GM18858 (cell line): ENCODE results near the gene NBPF1.
"Not testable (repeated sequence)": the region's sequence is repeated elsewhere in the genome, so short reads cannot be mapped to it uniquely, and the experiment has no call there.

Experiments used
- ATAC-seq: cut with Tn5 transposase; IDR thresholded peaks from one replicate; pipeline ENCODE4 v1.9.1; 2021; ENCODE audit not compliant: unreplicated experiment

Gene NBPF1

DNA sequence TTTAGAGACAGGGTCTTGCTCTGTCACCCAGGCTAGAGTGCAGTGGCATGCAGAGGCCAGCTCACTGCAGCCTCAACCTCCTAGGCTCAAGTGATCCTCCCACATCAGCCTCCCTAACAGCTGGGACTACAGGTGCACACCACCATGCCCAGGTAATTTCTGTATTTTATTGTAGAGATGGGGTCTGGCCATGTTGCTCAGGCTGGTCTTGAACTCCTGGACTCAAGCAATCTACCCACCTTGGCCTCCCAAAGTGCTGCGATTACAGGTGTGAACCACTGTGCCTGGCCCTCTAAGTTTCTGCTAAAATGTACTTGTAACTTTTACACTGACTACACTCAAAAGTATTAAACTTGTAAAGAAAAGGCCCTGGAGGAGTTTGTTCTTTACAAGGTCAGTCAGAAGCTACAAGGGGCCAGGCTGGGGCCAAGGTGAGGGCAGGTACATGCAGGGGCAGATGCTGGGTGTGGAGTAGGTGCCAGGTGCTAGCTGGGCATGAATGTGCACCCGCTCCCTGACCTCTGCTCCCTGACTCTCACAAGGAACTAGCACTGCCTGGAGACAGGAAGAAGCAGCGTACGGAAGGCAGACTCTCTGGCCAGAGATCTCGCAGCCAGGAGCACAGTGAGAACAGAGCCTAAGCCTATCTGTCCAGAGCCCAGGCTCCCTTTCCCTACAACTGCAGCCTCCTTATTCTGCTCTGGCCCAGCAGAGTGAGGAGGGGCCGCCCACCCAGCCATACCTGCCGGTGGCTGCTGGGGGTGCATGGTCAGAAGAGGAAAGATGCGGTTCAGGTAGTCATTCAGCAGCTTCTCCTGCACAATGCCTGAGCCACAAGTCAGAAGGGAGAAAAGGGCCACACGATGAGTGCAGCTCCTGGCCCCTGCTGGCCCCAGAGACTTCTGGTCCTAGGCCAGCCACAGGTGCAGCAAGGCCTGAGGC lies 28.9 kb upstream of the NBPF1 start:
- ATAC-seq, result not testable (repeated sequence)

GRCh38 chr1:16641159-16641975 lies 28.0 kb upstream of the NBPF1 start:
- ATAC-seq, result not testable (repeated sequence)

- ATAC-seq, result not testable (repeated sequence)
Measured at GRCh38 chr1:16639091-16640031, 26.0 kb upstream of the NBPF1 start.

GRCh38 chr1:16637941-16638778 lies 24.8 kb upstream of the NBPF1 start:
- not testable (repeated sequence) for ATAC-seq

DNA sequence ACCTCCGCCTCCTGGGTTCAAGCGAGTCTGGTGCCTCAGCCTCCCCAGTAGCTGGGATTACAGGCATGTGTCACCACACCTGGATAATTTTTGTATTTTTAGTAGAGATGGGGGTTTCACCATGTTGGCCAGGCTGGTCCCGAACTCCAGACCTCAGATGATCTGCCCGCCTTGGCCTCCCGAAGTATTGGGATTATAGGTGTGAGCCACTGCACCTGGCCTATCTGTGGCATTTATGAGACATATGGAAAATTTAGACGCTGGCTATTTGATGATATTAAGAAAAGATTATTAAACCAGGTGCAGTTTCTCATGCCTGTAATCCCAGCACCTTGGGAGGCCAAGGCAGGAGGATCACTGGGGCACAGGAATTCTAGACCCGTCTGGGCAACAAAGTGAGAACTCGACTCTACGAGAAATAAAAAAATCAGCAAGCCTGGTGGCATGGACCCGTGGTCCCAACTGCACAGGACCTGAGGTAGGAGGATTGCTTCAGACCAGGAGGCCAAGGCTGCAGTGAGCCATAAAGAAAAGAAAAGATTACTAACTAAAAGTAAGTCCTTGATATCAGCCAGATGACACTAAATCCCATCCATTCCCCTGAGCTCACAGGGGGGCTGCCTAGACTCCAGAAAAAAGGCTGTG lies 23.3 kb upstream of the NBPF1 start:
- ATAC-seq, result not testable (repeated sequence)

- not testable (repeated sequence) for ATAC-seq
Measured at GRCh38 chr1:16635959-16636358, 22.6 kb upstream of the NBPF1 start.

DNA sequence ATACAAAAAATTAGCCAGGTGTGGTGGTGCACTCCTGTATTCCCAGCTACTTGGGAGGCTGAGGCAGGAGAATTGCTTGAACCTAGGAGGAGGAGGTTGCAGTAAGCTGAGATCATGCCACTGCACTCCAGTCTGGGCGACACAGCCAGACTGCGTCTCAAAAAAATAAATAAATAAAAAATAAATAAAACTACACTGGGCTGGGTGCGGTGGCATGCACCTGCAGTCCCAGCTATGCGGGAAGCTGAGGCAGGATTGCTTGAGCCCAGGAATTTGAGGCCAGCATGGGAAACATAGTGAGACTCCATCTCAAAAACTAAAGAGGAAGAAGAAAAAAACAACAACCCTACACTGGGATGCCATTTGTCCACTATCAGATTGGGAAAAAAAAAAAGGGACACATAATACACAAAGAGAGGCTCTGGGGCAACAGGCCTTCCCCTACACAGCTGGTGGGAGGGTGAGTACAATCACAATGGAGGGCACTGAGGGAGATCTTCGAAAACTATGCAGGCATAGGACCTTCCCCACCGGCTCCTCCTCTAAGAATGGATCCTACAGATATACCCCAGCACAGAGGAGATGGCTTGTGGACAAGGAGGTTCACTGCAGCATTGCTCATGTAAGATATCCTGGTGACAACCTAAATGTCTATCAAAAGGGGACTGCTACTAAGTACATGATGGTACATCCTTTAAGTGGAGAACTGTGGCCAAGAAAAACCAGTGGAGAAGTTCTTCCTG lies 20.3 kb upstream of the NBPF1 start:
- ATAC-seq, result not testable (repeated sequence)

GRCh38 chr1:16632044-16632850 lies 18.9 kb upstream of the NBPF1 start:
- ATAC-seq, result not testable (repeated sequence)

DNA sequence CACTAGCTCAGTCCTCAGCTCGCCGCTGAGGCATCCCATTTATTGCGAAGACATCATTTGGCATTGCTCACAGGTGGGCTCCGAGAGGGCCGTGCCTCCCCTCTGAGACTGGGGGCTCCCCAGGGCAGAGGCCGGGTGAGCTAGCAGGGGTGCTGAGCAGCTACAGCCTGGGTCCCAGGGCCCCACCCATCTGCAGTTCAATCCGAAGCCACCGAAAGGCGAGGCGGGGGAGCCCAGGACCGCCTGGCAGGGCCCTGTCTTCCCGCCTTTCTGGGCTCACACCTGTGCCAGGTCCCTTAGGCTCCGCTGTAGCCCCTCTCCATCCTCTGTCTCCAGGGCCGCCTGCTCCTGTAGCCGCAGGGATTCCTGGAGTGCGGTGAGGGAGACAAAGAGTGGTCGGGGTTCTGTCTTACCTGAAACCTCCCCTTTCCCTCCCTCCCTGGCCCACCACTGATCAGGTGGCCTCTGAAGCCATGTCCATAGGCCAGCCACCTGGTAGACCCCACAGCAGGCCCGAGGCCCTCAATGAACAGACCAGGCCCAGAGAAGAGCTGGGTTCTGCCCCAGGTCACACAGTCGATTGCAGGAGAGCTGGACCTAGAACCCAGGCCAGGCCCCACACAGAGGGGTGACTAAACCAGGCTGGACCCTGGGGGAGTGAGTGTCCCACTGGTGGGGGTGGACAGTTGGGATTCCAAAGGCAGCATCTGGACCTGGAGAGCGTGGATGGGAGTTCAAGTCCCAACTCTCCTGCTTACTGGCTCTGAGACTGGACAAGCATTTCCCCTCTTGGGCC lies 18.1 kb upstream of the NBPF1 start:
- ATAC-seq, result no peak

DNA sequence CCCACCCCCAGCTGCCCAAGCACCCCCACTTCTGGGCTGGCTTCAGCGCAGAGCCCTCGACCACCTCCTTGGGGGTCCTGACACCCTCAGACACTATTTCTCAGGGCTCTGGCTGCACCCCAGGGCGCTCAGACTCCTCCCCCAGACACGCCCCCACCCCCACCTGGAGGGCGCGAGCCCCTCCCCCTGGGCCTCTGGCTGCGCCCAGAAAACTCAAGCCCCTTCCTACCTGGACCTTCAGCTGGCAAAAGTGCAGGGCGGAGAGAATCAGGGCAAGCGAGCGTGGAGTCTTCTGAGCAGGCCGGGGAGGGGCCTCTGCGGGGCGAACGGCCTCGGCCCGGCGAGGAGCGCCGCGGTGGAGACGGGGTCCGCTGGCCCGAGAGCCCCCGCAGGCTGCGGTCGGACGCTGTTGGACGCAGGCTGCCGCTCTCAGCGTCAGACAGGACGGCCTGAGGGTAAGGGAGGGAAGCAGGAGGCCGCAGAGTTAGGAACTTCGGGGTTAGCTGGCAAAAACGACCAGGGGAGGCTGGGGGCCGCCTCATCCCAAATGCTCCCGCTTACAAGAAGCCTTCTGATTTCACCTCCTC lies 17.4 kb upstream of the NBPF1 start:
- ATAC-seq, result no peak

DNA sequence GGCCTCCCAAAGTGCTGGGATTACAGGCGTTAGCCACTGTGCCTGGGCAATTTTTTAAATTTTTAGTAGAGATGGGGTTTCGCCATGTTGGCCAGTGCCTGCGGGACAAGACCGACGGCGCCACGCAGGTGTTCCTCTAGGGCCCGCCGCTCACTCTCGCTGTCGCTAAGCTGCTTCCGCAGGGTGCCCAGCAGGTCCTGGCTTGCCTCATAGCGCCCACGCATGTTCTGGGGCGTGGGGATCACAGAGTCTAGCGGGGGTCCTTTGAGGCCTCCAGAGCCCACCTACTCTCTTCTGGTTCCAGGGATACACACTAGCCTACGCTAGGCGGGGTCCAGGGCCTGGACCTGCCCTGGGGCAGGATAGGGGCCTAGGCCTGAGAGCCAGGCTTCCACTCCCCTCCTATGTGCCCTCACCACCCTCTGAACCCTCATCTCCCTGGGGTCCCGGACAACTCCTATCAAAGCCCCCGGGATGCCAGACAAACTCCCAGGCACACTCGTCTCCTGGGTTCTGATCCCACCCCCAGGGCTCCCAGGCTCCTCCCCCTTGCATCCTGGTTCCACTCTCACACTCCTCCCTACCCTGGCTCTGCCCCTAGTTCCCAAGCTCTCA lies 16.7 kb upstream of the NBPF1 start:
- not testable (repeated sequence) for ATAC-seq

DNA sequence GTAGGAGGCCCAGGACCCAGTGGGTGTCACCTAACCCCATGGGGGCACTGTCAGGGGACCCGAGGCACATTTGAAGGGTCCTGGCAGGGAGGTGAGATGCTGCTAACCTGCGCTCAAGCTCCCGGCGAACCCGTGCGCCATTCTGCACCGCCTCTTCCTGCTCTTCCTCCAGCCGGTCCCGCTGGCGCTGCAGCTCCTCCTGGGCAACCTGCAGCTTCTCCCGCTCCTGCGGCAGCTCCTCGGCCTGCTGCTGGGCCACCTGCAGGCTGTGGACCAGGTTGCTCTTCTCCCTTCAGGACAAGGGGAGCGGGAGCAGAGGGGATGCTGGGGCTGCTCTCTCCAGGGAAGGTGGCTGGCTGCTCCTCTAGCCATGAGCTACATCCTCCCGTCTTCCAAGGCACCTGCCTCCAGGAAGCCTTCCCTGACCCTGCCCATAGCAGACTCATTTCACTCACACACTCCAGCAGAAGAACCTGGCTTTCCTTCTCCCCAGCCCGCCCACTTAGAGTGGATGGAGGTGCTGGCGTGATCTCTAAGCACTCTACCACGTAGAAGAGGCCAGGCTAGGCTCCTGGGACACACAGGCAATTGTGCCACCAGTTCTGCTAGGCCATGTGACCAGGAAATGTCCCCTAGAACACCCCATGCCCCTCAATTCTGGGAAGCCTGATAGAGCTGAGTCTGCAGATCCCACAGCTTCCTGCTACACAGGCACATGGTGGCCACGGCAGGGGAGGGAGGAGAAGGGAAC lies 15.2 kb upstream of the NBPF1 start:
- ATAC-seq, result no peak

DNA sequence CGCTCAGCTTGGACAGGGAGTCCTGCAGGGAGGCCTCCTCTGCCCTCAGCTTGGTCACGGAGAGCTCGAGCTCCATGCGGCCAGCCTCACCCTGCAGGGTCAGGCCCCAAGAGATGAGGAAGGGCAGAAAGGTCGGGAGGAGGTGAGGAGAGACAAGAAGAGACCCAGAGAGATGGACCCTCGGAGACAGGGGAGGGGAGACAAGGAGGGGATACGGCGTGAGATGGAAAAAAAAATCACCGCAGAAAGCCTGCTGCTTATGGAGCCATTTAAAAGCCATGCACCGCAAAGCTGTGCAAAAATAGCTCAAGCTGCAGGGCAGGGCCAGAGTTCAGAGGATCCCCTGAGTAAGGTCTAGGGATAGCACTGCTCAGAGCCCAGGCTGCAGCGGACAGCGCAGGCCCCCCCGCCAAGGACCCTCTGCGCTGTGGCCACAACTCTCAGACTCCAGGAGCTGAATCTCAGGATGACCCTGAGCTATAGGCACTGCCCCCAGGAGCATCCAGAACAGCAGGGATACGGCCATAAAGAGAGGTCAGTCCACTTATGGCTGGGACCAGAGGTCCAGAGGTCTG lies 13.1 kb upstream of the NBPF1 start:
- not testable (repeated sequence) for ATAC-seq

- no peak for ATAC-seq
Measured at GRCh38 chr1:16625497-16626408, 12.4 kb upstream of the NBPF1 start.
